HG03139 (cell line): Measurements from ENCODE around the gene VRK1.

ENCODE experiments used
- ATAC-seq: cut with Tn5 transposase; IDR thresholded peaks from one replicate; pipeline ENCODE4 v1.9.1; 2021; ENCODE audit not compliant: unreplicated experiment

Gene VRK1

DNA sequence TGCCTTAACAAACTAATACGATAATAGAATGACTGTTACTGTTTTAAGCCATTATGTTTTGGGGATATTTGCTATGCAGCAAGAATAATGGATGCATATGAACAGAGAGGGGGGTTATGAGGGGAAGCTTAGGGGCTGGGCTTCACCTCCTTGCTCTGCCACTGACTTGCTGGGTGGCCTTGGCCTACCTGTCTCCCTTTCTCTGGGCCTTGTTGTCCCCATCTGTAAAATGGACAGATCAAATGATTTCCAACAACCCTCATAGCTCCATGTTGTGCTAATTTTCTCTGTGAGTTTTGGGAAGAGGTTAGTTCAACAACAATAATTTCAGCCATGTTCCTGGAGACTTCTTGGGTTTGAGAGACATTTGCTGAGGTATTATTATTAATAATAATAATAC is 119.6 kb downstream of the VRK1 start:
- no peak for ATAC-seq

DNA sequence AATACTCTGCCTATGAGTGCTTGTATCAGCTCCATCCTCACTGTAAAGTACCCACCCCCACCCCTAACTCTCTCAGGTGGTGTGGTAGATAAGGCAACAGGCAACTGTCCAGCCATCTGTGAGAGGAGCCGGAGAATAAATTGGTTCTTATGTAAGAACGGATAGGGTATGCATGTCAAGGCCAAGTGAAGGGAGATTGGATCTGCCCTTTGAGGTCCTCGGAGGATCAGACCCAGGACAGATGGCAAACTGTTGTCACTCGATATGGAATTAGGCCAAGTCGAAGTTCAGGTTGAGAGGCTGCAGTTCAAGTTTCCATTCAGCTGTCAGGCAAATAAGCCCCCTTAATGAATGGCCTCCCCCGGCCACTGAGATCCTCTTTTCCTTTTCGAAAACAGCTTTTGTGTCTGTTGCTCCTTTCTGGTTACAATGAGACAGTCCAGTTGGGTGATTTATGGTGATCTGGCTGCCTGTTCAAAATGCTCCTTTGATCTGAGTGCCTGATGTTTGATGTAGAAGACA is 120.3 kb downstream of the VRK1 start:
- ATAC-seq = no peak

DNA sequence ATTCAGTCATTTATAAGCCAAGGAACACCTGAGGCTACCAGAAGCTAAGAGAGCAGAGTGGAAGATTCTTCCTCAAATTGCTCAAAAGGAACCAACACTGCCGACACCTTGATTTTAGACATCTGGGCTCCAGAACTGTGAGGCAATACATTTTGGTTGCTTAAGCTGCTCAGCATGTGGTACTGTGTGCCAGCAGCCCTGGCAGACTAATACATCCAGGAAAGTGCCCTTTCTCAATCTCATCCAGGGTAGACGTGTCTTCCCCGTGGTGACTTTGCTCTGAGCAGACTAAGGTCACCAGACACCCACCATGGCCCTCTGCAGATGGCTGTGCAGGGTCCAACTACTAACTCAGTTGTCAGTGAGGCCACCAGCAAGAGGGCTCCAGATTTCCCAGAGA is 122.8 kb downstream of the VRK1 start:
- ATAC-seq = no peak

GRCh38 chr14:96920820-96921219 is 123.6 kb downstream of the VRK1 start:
- no peak for ATAC-seq

DNA sequence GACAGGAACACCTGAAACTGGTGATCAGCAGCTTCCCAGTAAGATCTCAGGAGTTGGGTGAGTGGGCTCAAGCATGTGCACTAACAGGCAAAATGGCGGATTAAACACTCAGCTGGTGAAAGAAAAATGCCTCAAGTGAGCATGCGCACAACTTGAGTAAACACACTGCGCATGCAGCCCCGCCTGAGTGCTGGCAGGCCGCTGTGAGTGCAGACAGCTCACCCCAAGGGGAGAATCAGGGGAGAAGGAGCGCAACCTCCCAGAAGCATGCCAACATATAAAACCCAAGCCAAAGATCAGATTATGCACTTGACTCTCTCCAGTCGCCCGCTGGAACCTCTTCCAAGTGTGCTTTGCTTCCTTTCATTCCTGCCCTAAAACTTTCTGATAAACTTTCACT is 125.8 kb downstream of the VRK1 start:
- no peak for ATAC-seq

DNA sequence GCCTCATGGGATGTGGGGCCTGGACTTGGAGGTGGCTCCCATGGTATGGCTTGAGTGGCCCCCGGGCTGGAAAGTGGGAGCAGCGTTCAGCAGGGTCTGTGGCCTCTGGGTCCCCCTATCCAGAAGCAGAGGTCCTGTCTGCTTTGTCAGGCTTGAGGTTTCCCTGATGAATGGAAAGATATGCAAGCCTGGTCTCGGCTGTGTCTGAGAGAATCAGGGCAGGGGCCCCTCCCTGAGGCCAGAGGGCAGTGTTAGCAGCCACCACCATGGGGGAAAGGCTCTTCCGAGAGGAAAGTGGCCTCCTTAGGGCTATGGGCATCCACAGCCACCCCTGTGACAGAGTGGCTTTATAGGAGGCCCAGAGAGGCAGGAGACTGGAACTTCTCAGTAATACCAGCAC is 128.2 kb downstream of the VRK1 start:
- ATAC-seq = no peak

- no peak for ATAC-seq
These were observed 128.8 kb downstream of the VRK1 start for GRCh38 chr14:96926001-96926400.

GRCh38 chr14:96928779-96929380 is 131.7 kb downstream of the VRK1 start:
- no peak for ATAC-seq

DNA sequence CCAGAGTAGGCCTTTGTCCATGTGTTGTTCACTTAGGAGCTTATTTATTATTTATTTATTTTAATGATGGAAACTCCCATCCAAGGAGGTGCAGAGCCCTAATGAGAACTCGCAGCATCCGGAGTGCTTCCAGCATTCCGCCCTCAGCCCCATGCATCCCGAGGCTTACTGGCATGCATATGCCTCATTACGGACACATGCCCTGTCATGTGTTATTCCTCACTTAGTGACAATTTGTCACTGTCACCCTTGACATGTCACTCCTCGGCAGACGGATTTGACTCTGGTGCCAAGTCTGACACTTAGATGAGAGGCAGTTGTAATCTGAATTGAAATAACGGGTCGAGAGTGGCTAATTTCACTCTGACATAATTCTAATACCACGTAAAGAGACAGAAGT is 132.8 kb downstream of the VRK1 start:
- no peak for ATAC-seq

DNA sequence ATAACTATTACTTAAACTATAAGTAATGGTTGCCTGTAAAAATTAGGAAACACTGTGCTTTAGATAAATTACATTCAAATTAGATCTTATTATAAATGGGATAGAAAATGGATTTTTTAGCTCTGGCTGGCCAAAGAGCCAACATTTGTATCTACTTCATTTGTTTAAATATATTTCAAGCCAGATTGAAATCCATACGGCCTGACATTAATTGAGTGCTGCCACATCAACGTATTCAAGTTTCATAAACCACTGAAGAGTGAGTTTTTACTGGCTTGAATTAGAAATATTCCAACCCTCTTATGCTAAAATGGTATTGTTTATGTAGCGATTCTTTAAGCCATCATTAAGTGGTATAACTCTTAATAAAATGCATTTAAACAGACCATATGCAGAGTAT is 133.3 kb downstream of the VRK1 start:
- no peak for ATAC-seq
